ENCODE data around the gene TSPAN9. TPM values are rescaled to one million over a fixed set of nuclear protein-coding genes. Genes with fewer than 3 reads are reported as not detected.

TSPAN9 gene
- total and polyA plus RNA-seq, 2 experiments from 2014 or later = 6.0 to 31.5 TPM

DNA sequence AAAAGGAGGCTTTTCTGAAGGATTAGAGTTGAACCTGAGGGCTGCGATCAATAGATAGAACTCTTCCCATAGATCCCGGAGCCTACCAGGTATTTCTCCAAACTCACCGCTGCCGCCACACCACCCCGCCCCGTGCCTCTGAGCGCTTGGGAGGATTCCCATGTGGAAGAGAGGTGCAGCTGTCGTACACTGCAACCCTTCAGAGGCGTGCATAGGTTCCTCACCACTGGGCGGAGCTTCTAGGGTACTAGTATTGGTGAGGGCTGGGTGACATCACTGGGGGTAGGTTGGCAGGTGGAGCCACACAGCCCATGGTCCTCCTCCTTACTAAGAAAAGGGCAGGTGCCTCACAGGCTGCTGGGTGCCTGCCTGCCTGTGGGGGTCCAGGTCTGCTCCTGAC, 127.0 kb downstream of the TSPAN9 start:
- Mint-ChIP-seq H3K36me3 (ENCODE audit: low read depth) (peaks cover 2% of the 10 kb centered on the region; the same call in 2 of the 3 replicates), H3K4me3 (no peak overlapping the region), H3K9me3 (no peaks in the 10 kb centered on the region), H3K4me1 (peaks cover 53% of the 10 kb centered on the region), H3K27me3 (ENCODE audit: insufficient read depth, low read depth, poor library complexity) (peaks cover 33% of the 10 kb centered on the region), H3K27ac (no peak overlapping the region)
- no peak overlapping the region for H3K27ac ChIP-seq (ENCODE audit: low read depth)
- no peaks in the 10 kb centered on the region for H3K79me2 ChIP-seq (replicated peaks; ENCODE audit: insufficient read depth)
- DNase-seq (ENCODE audit: low spot score) = peak; percentile 31
- TF ChIP-seq, protein P1, sequence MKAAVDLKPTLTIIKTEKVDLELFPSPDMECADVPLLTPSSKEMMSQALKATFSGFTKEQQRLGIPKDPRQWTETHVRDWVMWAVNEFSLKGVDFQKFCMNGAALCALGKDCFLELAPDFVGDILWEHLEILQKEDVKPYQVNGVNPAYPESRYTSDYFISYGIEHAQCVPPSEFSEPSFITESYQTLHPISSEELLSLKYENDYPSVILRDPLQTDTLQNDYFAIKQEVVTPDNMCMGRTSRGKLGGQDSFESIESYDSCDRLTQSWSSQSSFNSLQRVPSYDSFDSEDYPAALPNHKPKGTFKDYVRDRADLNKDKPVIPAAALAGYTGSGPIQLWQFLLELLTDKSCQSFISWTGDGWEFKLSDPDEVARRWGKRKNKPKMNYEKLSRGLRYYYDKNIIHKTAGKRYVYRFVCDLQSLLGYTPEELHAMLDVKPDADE (IDR thresholded peaks at IDR 0.05) = no peak
- TF ChIP-seq EZH2phosphoT487 (IDR thresholded peaks at IDR 0.05; ENCODE audit: unreplicated experiment) (no peak), STAT1 (IDR thresholded peaks at IDR 0.05; ENCODE audit: unreplicated experiment) (no peak), ZNF114 (CRISPR knock-in tag; IDR thresholded peaks at IDR 0.05) (no peak), ZNF331 (CRISPR knock-in tag; IDR thresholded peaks at IDR 0.05; ENCODE audit: low read depth) (no peak), JUNB (IDR thresholded peaks at IDR 0.05; ENCODE audit: unreplicated experiment) (no peak), POLR2AphosphoS5 (IDR thresholded peaks at IDR 0.05; ENCODE audit: low read depth) (no peak), CREB1 (CRISPR knock-in tag; IDR thresholded peaks at IDR 0.05; ENCODE audit: low read depth) (no peak), EZH2 (IDR thresholded peaks at IDR 0.05; ENCODE audit: low read depth, unreplicated experiment) (no peak), NANOG (IDR thresholded peaks at IDR 0.05; ENCODE audit: borderline replicate concordance) (no peak)
- TF ChIP-seq, protein P2, sequence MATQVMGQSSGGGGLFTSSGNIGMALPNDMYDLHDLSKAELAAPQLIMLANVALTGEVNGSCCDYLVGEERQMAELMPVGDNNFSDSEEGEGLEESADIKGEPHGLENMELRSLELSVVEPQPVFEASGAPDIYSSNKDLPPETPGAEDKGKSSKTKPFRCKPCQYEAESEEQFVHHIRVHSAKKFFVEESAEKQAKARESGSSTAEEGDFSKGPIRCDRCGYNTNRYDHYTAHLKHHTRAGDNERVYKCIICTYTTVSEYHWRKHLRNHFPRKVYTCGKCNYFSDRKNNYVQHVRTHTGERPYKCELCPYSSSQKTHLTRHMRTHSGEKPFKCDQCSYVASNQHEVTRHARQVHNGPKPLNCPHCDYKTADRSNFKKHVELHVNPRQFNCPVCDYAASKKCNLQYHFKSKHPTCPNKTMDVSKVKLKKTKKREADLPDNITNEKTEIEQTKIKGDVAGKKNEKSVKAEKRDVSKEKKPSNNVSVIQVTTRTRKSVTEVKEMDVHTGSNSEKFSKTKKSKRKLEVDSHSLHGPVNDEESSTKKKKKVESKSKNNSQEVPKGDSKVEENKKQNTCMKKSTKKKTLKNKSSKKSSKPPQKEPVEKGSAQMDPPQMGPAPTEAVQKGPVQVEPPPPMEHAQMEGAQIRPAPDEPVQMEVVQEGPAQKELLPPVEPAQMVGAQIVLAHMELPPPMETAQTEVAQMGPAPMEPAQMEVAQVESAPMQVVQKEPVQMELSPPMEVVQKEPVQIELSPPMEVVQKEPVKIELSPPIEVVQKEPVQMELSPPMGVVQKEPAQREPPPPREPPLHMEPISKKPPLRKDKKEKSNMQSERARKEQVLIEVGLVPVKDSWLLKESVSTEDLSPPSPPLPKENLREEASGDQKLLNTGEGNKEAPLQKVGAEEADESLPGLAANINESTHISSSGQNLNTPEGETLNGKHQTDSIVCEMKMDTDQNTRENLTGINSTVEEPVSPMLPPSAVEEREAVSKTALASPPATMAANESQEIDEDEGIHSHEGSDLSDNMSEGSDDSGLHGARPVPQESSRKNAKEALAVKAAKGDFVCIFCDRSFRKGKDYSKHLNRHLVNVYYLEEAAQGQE (IDR thresholded peaks at IDR 0.05; ENCODE audit: unreplicated experiment) = no peak
- TF ChIP-seq, protein P3, sequence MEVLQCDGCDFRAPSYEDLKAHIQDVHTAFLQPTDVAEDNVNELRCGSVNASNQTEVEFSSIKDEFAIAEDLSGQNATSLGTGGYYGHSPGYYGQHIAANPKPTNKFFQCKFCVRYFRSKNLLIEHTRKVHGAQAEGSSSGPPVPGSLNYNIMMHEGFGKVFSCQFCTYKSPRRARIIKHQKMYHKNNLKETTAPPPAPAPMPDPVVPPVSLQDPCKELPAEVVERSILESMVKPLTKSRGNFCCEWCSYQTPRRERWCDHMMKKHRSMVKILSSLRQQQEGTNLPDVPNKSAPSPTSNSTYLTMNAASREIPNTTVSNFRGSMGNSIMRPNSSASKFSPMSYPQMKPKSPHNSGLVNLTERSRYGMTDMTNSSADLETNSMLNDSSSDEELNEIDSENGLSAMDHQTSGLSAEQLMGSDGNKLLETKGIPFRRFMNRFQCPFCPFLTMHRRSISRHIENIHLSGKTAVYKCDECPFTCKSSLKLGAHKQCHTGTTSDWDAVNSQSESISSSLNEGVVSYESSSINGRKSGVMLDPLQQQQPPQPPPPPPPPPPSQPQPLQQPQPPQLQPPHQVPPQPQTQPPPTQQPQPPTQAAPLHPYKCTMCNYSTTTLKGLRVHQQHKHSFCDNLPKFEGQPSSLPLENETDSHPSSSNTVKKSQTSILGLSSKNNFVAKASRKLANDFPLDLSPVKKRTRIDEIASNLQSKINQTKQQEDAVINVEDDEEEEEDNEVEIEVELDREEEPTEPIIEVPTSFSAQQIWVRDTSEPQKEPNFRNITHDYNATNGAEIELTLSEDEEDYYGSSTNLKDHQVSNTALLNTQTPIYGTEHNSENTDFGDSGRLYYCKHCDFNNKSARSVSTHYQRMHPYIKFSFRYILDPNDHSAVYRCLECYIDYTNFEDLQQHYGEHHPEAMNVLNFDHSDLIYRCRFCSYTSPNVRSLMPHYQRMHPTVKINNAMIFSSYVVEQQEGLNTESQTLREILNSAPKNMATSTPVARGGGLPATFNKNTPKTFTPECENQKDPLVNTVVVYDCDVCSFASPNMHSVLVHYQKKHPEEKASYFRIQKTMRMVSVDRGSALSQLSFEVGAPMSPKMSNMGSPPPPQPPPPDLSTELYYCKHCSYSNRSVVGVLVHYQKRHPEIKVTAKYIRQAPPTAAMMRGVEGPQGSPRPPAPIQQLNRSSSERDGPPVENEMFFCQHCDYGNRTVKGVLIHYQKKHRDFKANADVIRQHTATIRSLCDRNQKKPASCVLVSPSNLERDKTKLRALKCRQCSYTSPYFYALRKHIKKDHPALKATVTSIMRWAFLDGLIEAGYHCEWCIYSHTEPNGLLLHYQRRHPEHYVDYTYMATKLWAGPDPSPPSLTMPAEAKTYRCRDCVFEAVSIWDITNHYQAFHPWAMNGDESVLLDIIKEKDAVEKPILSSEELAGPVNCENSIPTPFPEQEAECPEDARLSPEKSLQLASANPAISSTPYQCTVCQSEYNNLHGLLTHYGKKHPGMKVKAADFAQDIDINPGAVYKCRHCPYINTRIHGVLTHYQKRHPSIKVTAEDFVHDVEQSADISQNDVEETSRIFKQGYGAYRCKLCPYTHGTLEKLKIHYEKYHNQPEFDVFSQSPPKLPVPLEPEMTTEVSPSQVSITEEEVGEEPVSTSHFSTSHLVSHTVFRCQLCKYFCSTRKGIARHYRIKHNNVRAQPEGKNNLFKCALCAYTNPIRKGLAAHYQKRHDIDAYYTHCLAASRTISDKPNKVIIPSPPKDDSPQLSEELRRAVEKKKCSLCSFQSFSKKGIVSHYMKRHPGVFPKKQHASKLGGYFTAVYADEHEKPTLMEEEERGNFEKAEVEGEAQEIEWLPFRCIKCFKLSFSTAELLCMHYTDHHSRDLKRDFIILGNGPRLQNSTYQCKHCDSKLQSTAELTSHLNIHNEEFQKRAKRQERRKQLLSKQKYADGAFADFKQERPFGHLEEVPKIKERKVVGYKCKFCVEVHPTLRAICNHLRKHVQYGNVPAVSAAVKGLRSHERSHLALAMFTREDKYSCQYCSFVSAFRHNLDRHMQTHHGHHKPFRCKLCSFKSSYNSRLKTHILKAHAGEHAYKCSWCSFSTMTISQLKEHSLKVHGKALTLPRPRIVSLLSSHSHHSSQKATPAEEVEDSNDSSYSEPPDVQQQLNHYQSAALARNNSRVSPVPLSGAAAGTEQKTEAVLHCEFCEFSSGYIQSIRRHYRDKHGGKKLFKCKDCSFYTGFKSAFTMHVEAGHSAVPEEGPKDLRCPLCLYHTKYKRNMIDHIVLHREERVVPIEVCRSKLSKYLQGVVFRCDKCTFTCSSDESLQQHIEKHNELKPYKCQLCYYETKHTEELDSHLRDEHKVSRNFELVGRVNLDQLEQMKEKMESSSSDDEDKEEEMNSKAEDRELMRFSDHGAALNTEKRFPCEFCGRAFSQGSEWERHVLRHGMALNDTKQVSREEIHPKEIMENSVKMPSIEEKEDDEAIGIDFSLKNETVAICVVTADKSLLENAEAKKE (CRISPR knock-in tag; IDR thresholded peaks at IDR 0.05) = no peak
- TF ChIP-seq, protein P4, sequence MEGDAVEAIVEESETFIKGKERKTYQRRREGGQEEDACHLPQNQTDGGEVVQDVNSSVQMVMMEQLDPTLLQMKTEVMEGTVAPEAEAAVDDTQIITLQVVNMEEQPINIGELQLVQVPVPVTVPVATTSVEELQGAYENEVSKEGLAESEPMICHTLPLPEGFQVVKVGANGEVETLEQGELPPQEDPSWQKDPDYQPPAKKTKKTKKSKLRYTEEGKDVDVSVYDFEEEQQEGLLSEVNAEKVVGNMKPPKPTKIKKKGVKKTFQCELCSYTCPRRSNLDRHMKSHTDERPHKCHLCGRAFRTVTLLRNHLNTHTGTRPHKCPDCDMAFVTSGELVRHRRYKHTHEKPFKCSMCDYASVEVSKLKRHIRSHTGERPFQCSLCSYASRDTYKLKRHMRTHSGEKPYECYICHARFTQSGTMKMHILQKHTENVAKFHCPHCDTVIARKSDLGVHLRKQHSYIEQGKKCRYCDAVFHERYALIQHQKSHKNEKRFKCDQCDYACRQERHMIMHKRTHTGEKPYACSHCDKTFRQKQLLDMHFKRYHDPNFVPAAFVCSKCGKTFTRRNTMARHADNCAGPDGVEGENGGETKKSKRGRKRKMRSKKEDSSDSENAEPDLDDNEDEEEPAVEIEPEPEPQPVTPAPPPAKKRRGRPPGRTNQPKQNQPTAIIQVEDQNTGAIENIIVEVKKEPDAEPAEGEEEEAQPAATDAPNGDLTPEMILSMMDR (conservative IDR thresholded peaks at IDR 0.05; ENCODE audit: low read depth in 2 of 2) = no peak
- no peaks in the 10 kb centered on the region for H3K9me2 ChIP-seq (ENCODE audit: insufficient read depth)
- H3K4me1 ChIP-seq (ENCODE audit: insufficient read depth) = peaks cover 18% of the 10 kb centered on the region
- H3K27me3 ChIP-seq (ENCODE audit: insufficient read depth) = peaks cover 23% of the 10 kb centered on the region
- ATAC-seq = no peak
- no peak overlapping the region for H3K4me3 ChIP-seq
- H3K4me2 ChIP-seq = no peak overlapping the region
- H4K20me1 ChIP-seq (replicated peaks; ENCODE audit: insufficient read depth) = peaks cover 15% of the 10 kb centered on the region; the same call in 1 of the 2 replicates
- H3F3A ChIP-seq (replicated peaks; ENCODE audit: low read depth) = 0 out of 2 replicates have a peak, but pooled peaks cover 5% of the 10 kb centered on the region
- no peak overlapping the region for H2AFZ ChIP-seq
- H3K36me3 ChIP-seq (ENCODE audit: insufficient read depth) = no peaks in the 10 kb centered on the region
